ENCODE data around the gene ATF4.
A peak's percentile ranks its signal among the peaks of the same experiment; 100 is the strongest.
"Not testable (repeated sequence)": the region's sequence is repeated elsewhere in the genome, so short reads cannot be mapped to it uniquely, and the experiment has no call there.

Gene ATF4

DNA sequence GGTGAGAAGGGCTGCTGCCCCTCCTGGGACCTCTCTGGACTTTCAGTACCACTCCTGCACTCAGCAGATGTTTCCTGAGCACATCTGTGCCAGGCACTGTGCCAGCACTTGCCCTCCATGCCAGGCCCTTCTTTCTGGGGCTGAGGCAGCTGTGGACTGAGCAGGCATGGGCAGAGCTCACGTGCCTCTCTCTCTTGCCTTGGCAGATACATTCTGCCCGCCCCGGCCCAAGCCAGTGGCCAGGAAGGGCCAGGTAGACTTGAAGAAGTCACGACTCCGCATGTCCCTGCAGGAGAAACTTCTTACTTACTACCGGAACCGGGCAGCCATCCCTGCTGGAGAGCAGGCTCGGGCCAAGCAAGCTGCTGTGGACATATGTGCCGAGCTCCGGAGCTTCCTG, 8.3 kb upstream of the ATF4 start:
- no peak for DNase-seq

DNA sequence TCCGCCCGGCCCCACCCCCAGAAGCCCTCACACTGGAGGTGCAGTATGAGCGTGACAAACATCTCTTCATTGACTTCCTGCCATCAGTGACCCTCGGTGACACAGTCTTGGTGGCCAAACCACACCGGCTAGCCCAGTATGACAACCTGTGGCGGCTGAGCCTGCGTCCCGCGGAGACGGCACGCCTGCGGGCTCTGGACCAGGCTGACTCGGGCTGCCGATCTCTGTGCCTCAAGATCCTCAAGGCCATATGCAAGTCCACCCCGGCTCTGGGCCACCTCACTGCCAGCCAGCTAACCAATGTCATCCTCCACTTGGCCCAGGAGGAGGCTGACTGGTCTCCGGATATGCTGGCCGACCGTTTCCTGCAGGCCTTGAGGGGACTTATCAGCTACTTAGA, 6.6 kb upstream of the ATF4 start:
- DNase-seq, result no peak

DNA sequence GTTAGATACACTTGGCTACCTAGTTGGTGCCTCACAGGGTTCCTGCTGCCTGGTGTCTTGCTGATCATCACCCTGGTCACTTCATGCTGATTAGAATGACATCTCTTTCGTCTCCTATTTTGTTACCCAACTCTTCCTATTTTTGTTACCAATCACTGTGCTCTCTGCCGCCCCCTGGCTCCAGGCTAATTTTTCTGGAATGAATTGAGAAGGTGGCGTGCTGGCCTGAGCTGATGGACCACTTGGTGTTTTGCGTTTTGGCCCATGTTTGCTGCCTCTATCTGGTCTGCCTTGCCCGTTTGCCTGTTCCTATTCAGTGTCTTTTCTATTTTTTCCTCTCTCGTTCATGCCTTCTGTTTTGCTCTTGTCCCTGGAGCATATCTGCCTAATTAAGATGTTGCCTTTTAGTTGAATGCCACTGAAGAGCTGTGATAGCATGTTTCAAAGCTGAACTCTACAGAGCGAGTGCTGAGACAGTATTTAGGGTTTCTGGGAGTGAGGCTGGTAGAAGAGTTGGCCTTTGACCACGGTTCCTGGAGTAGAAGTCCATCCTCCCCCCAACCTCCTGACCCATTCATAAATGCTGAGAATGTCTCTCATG, 5.9 kb upstream of the ATF4 start:
- peak; percentile 62 for DNase-seq

DNA sequence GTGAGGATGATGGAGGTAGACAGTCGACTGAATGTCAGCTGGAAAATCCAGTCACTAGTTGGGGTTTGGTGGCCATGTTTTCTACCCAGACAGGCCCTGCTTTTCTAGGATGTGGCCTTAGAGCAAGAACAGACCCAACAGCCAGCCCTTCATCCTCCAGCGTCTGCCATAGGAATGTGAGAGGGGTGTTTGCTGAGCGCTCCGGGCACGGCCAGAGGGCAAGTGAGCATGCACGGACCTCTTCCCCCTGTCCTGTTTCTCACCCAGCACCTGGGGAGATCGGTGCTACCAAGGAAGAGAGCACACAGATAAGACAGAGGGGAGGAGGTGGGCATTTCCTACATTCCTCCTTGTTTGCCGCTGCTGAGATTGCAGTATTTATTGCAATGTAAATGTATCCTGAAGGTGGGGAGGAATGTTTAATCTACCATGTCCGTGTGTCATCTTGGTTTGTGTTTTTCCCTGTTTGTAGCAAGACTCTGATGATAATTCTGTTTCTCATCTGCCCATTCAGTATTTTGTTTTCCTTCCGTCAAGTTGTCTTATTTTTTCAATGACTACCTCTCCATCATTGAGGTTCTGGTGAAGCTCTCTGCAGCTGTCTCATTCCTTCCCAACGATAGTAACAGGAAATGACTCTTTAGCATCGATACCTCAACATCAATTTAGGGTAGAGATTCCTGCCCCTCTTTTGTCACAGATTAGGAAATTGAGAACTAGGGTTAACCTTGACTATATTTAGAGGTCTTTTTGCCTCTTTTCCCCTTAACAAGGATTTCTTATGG, 4.9 kb upstream of the ATF4 start:
- no peak for DNase-seq

DNA sequence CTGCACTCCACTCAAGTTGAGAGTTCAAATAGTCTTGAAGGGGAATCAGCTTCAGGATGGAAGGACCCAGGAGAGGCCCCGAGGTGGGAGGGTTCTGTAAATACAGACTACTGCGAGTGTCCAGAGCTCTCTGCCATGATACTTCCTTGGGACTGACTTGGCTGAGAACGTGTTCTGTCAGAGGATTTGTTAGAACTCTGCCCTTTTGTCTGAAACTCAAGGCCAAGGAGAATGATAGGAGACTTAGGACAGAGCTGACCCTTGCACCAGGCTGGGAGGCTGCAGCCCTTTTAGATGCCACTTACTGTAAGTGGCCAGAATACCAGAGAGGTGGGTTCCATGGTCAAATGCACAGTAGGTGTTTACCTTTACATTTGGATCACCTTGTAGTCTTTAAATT, 2.9 kb upstream of the ATF4 start:
- no peak for DNase-seq

DNA sequence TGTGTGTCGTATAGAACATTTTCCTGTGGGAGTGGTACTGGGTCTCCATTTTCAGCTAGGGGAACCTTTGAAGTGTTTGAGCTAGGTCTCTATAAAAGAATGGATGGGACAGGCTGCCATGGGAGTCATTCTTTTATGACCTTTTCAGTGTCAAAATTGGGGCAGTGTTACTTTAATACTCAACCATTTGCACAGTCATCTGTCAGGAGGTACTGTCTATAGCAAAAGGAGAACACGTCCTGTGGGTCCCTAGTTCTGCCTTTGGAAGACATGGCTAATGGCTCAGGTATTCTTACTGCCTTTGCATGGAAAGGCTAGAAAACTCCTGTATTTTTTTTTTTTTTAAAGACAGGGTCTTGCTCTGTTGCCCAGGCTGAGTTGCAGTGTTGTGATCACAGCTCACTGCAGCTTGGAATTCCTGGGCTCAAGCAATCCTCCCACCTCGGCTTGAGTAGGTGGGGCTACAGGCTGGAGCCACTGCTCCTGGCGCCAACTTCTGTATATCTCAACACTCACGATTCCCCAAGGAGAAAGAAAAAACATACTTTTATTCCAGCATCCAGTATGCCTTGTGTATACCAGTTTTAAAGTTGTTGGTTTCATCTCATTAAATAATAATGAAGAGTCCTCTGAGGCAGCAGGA, 2.1 kb upstream of the ATF4 start:
- DNase-seq, result no peak

DNA sequence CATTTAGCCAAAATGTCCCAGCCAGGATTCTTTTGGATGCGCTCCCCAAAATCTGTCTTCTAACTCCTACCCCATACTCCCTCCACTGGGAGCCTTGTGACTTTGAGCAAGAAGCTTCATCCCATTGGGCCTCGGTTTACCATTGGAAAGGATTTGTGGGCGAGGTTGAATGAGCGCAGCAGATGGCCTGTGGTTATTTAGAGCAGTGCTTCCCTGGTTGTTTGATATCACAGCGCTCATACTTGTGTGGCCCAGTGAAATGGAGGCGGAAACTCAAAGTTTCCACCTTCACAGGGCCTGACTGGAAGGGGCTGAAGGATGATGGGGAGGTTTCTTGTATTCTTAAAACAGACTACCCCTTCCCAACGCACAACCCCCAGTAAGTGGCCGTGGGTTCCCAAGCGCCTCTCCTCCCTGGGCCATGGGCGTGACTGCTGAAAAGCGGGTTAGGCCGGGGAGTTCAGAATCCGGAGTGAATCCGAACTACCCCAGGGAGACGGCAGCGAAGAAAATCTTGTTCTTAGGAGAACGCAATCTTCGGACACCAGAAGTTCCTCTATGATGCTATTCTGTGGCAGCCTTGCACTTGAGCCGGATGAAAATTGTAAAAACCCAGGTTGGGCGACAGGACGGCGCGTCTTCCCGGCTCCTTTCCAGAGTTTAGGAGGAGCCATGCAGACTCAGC, 1.2 kb upstream of the ATF4 start:
- no peak for DNase-seq

DNA sequence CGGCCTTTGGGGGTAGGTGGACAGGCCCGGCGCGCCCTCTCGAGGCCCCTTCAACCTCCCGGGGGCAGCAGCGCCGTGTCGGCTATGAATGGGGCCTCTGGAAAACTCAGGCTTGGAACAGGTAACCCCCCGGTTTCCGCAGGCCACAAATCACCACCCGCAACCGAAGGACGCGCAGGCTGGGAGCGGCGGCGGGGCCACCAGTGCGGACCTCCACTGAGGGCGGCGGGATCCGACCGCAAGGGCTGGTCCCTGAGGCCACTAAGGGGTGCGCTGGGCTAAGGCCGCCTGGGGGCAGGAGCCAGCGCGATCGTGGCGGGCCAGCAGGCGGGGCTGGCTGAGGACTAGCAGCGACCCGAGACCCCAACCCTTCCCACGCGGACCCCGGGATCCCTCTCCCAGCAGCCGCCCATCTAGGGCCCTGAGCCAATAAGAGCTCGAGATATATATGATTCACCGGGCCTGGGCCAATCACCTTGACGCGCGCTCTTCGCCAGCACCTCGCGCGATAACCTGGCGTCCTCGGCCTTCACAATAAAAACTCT, 609 bp upstream of the ATF4 start:
- DNase-seq, result peak; percentile 41

DNA sequence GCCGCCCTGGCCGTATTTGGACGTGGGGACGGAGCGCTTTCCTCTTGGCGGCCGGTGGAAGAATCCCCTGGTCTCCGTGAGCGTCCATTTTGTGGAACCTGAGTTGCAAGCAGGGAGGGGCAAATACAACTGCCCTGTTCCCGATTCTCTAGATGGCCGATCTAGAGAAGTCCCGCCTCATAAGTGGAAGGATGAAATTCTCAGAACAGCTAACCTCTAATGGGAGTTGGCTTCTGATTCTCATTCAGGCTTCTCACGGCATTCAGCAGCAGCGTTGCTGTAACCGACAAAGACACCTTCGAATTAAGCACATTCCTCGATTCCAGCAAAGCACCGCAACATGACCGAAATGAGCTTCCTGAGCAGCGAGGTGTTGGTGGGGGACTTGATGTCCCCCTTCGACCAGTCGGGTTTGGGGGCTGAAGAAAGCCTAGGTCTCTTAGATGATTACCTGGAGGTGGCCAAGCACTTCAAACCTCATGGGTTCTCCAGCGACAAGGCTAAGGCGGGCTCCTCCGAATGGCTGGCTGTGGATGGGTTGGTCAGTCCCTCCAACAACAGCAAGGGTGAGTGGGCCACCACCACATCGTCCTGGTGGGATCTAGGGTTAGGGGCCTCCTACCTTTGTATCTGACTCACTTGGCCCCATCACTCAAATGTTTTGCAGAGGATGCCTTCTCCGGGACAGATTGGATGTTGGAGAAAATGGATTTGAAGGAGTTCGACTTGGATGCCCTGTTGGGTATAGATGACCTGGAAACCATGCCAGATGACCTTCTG, 934 bp downstream of the ATF4 start:
- DNase-seq, result not testable (repeated sequence)

DNA sequence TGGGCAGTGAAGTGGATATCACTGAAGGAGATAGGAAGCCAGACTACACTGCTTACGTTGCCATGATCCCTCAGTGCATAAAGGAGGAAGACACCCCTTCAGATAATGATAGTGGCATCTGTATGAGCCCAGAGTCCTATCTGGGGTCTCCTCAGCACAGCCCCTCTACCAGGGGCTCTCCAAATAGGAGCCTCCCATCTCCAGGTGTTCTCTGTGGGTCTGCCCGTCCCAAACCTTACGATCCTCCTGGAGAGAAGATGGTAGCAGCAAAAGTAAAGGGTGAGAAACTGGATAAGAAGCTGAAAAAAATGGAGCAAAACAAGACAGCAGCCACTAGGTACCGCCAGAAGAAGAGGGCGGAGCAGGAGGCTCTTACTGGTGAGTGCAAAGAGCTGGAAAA, 1.7 kb downstream of the ATF4 start:
- DNase-seq, result not testable (repeated sequence)

DNA sequence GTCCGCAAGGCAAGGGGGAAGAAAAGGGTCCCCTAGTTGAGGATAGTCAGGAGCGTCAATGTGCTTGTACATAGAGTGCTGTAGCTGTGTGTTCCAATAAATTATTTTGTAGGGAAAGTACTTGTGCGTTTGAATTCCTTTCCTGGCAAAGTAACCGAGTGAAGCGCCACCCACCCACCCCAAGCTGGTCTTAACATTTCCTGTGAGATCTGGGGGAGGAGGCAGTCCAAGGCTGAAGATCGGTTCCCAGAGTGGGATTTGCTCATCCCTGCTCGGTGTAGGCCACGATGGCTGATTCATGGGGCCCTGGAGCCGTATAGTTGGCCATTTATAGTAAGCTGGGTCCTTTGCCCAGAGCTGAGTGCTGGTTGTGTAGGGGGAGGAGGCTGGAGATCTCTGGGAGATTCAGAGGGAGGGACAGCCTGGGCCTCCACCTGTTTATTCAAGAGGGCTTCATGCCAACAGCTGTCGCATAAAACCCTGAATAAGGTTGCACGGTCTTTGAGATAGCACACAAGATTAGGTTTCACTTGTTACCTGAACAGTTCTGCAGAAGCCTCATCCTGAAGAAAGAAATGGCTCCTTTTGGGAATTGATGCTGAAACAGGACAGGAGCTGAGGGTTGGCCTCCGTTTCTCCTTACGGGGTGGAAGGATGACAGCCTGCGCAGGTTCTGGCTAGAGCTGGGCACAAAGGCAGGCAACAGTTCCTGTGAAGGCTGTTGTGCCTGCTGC, 2.4 kb downstream of the ATF4 start:
- no peak for DNase-seq

DNA sequence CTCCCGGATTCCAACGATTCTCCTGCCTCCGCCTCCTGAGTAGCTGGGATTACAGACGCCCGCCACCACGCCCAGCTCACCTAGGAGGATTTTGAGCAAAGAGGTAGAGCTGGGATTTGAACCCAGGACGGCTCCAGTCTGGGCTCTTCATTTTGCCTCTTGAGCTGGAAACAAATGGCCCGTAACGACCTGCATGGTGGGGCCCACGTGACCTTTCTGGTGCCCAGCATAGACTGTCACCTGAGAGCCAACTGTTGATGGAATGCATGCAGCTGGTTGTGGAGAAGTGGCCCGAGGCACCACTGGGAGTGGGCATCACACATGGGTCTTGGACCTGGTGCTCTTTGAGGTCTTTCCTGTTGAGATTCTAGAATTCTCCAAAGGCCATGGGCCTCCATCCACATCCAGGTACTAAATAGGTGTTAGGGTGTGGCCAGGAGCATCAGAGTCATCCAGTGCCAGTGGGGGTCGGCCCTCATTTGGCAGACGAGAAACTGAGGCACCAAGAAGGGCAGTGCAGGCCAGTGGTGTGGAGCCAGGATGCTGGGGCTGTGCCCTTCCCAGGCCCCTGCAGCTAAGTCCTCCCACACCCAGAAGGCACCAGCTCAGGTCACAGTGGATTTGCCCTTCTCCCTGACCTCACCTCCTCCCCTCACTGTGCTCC, 3.9 kb downstream of the ATF4 start:
- no peak for DNase-seq

DNA sequence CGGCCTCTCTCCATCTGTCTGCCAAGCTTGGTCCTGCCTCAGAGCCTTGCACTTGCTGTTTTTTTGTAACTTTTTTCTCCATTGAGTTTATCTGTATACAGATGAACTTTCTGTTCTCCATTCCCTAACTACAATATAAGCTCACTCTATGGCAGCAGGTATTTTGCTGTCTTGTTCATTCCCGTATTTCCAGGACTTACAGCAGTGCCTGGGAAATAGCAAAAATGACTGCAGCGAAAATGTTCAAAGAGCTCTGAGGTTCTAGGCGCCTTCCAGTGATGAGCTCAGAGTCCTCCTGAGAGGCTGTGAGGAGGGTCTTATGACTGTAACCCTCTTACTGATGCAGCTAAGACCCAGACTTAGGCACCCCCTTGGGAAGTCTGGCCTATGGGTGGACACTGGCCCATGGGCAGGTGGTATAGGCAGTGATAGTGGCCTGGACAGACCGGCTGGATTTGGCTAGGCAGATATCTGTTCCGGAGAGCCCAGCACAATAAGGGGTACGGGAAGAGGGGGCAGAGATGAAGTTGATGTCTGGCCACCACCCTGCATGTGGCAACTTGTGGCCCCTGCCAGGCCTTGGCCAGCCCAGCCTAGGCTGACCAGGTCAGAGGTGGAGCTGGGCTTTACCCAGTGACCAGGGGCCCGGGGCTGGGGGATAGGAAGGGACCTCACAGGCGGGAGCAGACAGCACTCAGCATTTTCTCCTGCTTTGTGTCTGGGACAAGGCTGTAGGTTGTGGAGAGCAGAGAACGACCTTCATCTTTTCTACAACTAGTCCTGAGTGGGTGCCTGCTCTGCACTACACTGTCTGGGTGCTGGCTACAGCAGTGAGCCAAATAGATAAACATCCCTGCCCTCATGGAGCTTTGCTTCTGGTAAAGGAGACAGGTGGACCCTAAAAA, 4.6 kb downstream of the ATF4 start:
- DNase-seq, result no peak

DNA sequence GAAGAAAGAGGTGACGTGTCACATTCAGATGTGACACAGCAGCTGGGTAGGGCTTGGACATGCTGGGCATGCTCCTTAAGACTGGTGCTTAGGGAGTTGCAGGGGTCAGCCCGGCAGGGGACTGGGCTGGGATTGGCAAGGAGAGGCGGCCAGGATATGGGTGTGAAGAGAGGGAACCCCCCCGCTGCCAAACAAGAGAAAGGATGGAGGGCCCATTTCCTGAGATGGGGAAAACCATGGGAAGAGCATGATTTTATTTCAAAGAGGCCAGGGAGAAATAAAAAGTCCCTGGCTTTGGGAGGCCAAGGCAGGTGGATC, 5.3 kb downstream of the ATF4 start:
- no peak for DNase-seq

DNA sequence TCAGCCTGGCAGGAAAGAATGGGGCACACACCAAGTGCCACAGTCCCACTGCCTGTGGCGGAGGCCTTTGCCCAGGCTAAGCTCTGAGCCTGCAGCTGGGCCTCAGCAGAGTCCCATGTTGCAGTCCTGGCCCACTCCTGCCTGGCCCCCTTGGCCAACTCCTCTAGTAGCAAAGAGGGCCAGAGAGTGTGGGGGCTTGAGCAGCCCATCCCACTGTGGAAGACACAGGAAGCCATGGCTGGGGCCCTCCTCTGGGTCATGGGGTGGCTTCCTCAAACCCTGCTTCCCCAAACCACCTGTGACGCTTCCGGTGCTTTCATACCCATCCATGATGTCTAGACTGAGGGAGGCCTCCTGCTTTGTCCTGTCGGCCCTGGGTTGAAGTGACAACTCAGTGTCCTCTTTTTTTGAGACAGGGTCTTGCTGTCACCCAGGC, 6.4 kb downstream of the ATF4 start:
- peak; percentile 61 for DNase-seq

DNA sequence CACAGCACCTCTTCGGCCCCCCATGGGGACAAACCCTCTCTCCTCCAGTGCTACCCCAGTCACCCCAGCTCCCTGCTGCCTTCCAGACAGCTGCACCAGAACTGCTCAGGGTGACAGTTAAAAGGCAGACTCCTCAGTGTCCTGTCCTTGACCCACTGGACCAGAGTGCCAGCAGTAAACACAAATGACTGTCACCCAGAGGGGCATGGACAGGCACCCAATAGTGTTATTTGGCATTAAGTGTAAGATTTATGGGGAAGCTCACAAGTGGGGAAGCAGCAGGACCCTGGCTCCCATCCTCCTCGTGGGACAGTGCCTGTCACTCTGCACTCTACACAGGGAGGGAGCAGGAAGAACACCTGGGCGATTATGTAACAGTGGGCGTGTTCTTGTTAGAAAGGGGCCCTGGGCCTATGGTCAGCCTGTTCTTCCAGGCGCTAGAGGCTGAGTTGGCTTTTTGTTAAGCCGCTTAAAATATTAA, 7.2 kb downstream of the ATF4 start:
- DNase-seq, result no peak

DNA sequence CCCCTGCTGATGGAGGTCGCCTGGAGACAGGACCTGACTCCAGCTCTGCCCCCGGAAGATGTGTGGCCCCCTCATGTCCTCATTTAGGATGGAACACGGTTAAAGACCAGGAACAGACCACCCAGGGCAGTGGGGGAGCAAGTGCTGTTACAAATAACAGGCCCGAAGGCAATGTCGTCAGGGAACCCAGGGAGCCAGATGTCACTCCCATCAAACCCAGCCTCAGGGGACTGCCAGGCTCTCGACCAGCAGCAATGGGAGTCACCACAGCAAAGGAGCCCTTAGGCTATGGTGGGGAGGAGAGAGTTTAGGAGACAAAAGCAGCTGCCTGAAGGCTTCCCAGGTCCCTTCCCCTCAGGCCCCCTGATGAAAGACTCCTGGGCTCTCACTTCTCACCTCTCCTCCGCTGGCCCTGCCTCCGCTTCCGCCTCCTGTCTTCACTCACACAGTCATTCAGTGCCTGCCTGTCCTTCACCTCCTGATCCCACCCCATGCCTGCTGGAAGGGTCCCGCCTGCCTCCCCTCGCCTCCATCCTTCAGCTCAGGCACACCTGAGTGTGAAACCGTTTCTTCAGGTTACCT, 7.8 kb downstream of the ATF4 start:
- no peak for DNase-seq

DNA sequence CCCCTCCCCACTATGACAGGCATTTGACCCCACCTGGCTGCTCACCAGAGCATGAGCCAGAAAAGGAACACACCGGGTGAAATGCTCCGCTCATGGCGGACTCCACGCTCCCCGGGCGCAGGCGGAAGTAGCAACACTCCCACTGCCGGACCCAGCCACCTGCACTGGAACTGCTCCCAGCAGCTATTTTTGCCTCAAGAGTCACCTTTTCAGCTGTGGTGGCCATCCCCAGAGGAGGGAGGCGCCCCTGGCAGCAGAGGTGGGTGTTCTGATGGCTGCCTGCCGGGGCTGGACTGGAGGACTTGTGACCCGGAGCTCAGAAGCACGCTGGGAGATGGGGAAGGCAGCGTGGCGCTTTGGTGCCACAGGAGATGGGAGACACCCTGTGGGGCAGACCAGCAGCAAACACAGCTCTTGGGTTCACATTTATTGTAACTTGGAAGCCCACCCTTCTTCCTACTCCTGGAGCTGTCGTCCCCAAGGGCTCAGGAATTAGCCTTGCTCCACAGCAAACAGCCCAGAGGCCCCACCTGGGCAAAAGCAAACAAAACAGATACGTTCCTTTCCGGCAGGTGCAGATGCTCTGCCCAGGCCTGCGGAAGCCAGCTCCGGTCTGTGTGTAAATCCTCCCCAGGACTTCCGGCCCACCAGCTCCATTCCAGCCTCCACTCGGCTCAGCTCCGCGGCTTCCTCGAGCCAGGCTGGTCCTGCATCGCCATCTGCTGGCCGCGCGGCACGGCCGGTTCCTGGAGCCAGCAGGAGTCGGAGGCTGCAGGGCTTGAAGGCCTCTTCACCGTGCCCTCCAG, 8.5 kb downstream of the ATF4 start:
- peak; percentile 92 for DNase-seq

DNA sequence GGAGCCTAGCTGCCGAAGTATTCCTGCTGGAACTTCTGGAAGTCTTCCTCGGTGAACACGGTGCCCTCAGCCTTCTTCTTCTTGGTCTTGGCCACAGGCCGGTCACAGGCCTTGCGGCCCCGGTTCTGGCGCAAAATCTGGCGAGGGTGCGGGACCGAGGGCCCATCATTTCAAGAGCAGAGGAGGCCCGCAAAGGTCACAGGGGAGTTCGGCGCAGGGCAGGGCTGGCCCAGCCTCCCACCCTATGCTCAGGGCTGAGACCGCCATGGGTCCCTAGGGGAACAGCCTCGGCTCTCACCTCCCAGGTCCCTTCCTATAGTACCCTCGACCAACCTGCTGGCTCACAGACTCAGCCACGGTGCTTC, 9.1 kb downstream of the ATF4 start:
- DNase-seq, result no peak

Measured in CD4-positive, alpha-beta T cell treated with Interleukin-6 for 4 hours (primary cell).